HG03135 (cell line): ENCODE measurements around the gene NFIA.

Experiments
- ATAC-seq: cut with Tn5 transposase; IDR thresholded peaks from one replicate; pipeline ENCODE4 v1.9.1; 2021; ENCODE audit warnings: mild to moderate bottlenecking, moderate library complexity; ENCODE audit not compliant: unreplicated experiment

The NFIA gene

DNA sequence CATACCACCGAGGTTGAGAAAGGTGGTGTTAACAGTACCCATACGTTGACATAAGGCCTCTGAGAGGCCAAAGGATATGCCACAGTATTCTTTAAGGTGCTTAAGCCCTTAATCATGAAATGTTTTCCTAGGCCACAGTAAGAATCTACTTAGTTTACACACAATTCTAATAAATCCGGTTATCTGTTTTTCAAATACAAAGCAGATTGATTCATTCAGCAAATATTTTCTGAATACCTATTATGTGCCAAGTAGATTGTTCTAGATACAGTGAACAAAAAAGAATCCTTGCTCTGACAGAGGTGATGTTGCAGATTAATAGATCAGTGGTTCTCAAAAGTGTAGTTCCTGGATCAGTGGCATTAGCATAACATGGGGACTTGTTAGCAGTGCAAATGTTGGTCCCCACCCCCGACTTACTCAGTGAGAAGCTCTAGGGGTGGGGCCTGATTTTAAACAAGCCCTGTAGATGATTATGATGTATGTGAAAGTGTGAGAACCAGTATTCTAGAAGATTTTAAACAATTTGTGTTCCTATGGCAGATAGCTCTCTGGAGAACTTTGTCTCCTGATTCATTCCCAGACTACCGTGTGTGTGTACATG is 61.6 kb downstream of the NFIA start:
- no peak for ATAC-seq

- ATAC-seq: no peak
Observed at GRCh38 chr1:61149010-61149860, 66.9 kb downstream of the NFIA start.

DNA sequence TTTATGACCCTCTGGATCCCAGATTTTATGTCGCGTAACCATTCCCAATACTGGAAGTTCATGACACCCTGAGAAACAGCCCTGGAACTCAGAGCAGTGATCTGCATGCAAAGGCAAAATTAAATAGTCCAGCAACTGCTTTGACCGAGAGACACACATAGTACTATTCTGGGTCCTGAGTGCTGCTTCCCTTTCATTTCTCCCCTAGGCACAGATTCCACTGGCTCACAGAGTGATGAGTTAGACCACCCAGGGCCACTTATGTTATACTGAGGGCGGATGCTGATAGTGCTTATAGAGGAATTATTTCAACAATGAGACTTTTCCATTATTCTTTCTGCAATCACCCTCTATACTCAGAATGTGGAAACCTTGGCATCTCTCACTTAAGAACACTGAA is 69.2 kb downstream of the NFIA start:
- no peak for ATAC-seq

GRCh38 chr1:61152066-61152465 is 69.7 kb downstream of the NFIA start:
- no peak for ATAC-seq

DNA sequence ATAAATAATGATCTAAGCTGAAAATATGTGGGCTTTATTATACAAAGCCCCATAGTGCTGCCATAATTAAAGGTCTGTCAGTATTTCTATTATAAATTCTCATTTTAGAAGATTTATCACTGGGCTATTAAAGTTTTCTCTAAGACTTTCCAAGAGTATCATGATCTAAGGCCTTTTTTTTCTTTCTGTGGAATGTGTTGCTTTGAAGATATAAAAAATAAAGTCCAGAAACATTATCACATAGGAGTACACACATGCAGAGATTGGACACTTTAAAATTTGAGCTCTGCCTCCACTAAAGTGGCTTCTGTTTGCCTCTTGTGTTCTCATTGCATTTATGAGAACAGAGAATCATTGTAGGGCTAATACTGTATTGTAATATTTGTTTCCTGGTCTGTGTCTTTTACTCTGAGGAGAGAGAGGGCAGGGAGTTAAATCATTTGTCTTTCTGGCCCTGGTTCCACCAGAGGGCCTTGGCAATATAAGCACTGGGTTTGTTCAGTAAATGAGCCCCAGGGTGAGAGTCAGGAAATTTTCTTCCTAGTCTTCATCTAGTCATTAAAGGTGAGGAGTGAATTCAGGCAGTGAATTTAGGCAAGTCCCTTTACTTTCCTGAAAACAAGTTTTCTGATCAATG is 70.2 kb downstream of the NFIA start:
- ATAC-seq: no peak

GRCh38 chr1:61156576-61157467 is 74.5 kb downstream of the NFIA start:
- no peak for ATAC-seq

GRCh38 chr1:61157468-61157987 is 75.2 kb downstream of the NFIA start:
- ATAC-seq: no peak

GRCh38 chr1:61158591-61158990 is 76.2 kb downstream of the NFIA start:
- ATAC-seq: no peak

GRCh38 chr1:61160526-61160925 is 78.2 kb downstream of the NFIA start:
- no peak for ATAC-seq

GRCh38 chr1:61162520-61163258 is 80.3 kb downstream of the NFIA start:
- ATAC-seq: no peak

GRCh38 chr1:61163355-61163754 is 81.0 kb downstream of the NFIA start:
- no peak for ATAC-seq

DNA sequence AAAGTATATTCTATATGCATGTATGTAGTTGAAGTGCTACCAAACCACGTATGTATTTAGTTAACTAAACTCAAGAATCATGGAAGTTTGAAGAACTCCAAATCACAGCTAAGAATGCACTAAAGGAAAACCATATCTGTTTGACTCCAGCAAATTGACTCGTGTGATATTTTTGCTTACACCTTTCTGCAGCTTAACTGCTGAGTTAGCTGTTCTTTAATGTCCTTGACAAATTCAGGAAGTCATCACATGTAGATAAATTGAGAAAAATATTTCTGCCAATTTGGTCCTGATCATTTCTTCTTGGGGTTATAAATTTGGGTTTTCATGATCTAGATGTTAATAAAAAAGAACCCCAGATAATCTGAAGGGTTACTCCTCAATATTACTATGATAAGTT is 83.0 kb downstream of the NFIA start:
- no peak for ATAC-seq

- no peak for ATAC-seq
Observed at GRCh38 chr1:61167309-61167708, 84.9 kb downstream of the NFIA start.

GRCh38 chr1:61169045-61169444 is 86.7 kb downstream of the NFIA start:
- no peak for ATAC-seq

GRCh38 chr1:61169634-61170033 is 87.3 kb downstream of the NFIA start:
- ATAC-seq: no peak

DNA sequence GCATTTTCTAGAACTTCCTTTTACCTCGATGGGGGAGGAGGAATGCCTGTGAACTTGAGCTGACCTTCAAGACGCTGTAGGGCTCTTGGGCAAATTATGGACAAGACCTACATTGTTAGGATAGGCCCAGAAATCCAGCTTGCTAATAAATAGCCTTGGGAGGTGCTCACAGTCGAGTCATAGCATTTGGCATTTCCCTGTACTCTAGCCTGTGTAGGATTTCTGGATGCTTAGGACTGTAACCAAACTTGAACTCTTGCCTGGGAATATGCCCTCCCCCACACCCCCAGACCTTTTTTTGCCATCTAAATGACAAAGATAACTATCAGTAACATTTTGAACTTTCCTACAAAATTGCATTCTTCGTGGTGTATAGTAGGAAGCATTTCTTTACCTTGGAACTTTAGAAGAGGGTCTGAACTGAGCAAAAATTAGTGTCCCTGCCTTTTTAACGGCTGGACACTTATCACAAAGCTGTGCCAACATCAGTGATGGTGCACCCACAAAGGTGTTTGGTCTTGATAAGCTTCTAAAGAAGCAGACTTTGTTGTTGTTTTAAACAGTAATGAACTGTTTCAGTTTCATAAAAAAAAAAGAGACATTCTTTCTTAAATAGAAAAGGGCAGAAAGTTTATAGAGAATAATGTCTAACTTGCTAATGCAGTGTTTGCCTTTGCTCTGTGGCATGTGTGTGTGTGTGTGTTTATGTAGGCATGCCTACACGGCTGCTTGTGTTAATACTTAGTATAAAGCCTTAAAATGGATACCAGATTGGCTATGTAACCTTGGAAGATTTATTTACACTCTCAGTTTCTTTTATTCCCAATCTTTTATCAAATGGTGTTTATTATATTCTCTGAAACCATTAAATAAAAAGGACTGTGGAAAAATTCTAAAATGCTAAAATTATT is 88.2 kb downstream of the NFIA start:
- no peak for ATAC-seq

GRCh38 chr1:61171346-61171745 is 89.0 kb downstream of the NFIA start:
- ATAC-seq: no peak

GRCh38 chr1:61171974-61172373 is 89.6 kb downstream of the NFIA start:
- no peak for ATAC-seq

GRCh38 chr1:61173118-61173517 is 90.8 kb downstream of the NFIA start:
- ATAC-seq: no peak
